NCI-H146 treated with DMSO at 0.1 percent for 48 hours (cell line): ENCODE measurements around the gene CSF2RB.

Source experiments
- DNase-seq: peaks from one replicate; lab custom pipeline; 2025; ENCODE audit not compliant: unreplicated experiment; lab: John Stamatoyannopoulos, UW

Gene CSF2RB

DNA sequence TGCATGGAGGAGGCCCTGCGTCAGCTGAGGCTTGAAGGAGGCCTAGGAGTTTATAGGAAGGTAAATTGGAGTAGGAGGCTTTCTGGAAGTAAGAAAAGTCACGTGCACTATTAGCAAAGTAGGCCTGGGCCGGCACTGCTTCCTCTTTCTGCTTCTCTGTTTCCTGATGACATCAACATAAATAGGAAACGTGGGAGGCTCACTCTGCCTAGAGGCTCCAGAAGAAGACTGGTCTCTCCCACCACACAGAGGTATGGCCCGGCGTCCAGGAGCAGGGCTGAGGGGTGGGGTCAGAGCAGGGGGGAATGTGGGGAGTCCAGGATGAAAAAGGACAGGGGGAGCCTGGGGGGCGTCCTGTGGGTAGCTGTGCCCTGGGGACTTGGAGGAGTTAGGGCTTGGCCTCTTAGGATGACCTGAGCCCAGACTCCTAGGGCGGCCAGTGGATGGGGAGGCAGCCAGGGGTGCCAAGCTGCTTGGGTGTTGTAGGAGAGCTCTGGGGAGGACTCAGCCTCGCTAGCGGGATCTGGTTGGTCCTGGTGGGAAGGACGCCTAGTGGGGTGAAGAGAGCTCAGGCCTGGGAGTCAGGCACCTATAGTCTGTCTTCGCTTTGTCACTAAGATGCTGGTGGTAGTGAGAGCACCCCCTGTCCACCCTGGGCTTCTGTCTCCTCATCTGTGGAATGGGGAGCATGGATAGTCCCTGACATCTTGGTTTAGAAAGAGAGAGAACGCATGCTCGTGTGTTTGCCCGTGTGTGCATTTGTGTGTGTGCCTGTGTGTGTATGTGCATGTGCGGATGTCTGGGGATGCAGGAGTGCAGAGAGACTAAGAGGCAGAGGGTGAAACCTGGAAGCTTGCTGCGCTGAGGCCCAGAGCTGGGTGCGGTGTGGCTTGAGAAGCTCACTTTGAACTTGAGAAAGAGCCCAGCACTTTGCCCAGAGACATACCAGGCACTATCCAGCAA, at the start of gene CSF2RB:
Gene CSF2RB (plus strand): TSS at position 202 of the 963 bp plus-strand sequence. CDS start 8,580 bp downstream, outside the sequence.
- no peak for DNase-seq

DNA sequence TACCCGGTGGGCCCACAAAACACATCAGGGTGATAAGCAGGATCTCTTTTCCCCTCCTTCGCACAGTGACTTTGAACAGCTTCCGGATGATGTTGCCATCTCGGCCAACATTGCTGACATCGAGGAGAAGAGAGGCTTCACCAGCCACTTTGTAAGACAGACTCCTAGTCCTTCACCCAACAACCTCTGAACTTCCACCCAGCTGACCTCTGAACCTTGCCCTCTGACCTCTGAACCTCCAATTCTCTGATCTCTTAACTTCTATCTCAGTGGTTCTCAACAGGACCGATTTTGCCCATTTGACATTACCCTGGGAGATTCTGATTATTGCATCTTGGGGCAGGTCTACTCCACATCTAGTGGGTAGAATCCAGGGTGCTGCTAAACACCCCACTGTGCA, 49.4 kb upstream of the CSF2RB start:
- no peak for DNase-seq

DNA sequence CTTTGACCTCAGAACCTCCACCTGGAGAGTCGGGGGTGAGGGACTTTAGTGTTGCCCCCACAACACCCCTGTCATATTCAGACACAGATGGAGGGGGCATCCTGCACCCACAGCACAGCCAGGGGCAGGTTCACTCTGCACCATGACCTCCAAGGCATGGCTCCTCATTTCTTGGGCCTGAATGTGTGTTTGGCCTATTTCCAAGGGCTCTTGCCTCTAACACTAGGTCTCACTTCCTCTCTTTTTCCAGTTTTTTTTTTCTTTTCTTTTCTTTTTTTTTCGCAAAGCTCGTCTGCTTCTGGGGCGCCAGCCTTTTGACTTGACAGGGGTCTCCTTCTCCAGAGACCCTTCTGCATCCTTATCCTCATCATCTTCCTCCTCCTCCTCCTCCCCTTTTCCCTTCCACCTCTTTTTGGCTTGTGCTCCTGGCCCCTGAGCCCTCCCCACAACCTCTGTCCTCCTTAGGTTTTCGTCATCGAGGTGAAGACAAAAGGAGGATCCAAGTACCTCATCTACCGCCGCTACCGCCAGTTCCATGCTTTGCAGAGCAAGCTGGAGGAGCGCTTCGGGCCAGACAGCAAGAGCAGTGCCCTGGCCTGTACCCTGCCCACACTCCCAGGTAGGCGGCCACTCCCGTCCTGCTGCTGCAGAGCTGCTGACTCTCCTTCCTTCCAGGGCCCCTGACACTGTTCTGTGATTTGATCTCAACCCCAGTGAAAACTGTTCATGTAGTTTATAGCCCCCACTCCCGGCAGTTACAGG, 48.8 kb upstream of the CSF2RB start:
- DNase-seq = no peak

DNA sequence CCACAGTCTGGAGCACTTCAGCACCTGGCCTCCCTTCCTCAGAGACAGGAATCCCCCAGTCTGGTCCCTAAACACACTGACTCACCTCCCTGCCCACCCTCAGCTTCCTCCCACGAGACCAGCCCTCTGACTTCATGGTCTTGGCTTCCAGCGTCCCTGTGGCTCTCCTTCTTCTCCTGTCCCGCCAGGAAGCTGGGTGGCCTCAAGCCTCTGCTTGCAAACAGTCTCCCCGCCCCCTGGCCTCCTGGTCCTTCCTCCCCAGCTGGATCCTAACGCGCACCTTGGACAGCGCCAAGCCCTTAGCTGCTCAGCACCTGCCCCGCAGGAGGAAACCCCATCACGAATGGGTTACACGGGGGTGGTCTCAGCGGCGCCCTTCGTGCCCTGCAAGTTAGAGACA, 48.1 kb upstream of the CSF2RB start:
- DNase-seq = no peak

DNA sequence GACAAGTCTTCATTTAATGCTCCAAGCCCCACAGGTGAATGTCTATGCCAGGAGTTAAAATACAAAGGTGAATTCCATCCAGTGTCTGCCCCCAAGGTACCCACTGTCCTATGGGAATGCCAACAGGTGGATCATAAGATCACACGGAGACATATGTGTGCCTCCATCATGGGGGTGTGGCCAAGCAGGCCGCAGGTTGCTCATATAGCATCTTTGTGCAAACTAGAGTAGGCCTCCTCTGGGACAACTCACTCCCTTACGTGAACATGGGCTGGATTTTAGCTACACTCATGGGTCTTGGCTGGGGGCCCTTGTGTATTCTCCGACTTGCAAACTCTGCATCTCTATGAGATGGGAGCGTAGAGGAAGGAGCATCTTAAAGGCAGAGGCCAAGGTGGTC, 45.7 kb upstream of the CSF2RB start:
- no peak for DNase-seq

DNA sequence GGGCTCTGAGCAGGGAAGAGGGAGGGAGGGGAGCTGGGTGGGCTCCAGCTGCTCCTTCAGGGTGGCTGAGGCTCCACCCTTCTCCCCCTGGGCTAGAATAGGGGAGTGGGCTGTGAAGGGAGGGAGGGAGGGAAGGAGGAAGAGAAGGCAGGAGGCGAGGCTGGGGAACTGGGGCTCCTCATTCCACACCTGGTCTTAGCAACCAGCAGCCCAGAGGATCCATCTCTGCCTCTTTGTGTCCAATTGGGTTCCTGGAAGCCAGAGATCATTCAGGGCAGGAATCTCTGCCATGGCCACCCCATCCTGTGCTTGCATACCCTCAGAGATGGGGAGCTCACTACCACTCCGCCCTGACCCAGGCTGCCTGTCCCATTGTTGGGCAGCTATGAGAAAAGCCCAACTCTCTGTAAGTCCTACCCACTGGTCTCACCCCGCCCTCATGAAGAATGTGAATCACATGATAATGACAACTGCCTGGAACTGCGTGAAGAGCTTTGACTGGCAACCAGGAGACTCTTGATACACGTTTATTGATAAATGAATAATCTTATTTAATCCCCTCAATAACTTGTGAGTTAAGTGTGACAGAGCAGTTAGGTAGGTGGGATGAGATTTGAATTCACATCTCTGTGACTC, 44.8 kb upstream of the CSF2RB start:
- no peak for DNase-seq

DNA sequence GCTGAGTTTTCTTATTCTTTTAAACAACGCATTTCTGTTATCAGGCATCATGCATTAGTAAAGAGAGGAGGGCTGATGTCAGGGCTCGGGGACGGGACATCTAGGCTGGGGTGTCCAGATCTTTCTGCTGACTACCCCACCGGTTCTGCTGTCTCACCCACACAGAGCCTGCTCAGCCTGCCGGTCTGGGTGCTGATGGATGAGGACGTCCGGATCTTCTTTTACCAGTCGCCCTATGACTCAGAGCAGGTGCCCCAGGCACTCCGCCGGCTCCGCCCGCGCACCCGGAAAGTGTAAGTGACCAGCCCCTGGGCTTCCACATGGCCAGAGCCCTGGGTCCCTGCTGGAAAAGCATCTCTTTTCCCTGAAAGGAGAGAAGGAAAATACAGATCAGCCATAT, 43.2 kb upstream of the CSF2RB start:
- no peak for DNase-seq

DNA sequence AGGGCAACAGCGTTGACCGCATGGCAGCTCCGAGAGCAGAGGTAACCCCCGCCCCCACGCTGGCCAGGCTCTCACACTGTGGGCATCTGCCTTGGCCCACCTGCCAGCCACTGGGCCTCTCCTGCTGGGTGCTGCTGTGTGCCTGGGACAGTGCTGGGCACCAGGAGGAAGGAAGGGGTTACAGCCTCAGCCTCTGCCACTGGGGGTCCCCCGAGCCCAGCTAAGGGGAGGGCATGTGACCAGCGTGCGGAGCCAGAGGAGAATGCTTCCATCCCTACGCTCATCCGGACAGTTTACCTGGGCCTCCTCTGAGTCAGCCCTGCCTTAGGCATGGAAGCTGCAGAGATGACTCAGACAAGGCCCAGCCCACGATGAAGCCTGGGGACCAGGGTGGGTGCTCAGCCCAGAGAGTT, 41.8 kb upstream of the CSF2RB start:
- DNase-seq = no peak

DNA sequence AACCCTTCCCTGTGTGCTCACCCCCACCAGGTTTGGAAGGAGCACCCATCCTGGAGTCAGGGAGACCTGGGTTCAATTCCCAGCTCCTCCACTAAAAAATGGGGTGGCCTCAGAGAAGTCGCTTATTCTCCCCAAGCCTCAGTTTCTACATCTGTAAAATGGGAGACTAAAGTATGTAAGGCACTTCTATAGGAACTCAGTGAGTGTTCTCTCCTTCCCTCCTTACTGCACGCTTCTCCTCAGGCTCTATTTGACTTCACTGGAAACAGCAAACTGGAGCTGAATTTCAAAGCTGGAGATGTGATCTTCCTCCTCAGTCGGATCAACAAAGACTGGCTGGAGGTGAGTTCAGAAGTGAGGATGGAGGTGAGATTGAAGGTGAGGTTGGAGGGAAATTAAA, 41.3 kb upstream of the CSF2RB start:
- no peak for DNase-seq

DNA sequence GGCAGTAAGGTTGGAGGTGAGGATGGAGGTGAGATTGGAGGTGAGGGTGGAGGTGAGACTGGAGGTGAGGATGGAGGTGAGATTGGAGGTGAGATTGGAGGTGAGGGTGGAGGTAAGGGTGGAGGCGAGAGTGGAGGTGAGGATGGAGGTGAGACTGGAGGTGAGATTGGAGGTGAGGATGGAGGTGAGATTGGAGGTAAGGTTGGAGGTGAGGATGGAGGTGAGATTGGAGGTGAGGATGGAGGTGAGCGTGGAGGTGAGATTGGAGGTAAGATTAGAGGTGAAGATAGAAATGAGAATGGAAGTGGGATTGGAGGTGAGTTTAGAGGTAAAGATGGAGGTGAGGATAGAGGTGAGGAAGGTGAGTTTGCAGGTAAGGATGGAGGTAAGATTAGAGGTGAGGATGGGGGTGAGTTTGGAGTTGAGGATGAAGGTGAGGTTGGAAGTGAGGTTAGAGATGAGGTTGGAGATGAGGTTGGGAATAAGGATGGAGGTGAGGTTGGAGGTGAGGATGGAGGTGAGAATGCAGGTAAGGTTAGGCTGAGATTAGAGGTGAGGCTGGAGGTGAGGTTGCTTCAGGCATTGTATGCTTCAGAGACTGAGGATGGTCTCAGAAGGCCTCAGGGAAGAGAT, 40.4 kb upstream of the CSF2RB start:
- no peak for DNase-seq

DNA sequence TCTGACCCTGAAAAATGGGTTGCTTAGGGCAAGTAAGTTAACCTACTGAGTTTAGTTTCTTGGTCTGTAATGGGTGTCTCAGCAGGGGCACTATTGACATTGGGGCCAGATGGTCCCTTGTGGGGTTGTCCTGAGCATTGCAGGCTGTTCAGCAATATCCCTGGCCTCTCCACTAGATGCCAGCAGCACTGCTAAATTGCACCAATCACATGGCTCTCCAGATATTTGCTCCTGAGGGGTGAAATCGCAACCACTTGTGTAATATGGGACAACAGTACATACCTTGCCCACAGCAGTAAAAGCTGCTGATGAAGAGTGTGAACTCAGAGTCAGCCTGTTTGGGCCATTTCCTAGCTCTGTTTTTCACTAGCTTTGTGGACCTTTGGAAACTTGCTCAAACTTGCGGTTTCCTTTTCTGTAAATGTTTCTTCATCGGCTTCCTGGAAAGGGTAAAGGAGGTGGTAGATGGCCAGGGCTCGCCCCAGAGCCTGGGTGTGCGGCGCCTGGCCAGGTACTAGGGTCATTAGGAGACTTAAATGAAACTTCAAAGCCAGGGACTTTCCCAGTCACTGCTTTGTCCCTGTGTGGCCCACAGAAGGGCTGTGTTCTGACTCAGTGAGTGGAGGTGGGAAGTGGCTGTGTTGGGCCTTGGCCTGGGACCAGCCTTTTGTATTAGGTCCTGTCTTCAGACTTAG, 39.7 kb upstream of the CSF2RB start:
- DNase-seq = no peak

DNA sequence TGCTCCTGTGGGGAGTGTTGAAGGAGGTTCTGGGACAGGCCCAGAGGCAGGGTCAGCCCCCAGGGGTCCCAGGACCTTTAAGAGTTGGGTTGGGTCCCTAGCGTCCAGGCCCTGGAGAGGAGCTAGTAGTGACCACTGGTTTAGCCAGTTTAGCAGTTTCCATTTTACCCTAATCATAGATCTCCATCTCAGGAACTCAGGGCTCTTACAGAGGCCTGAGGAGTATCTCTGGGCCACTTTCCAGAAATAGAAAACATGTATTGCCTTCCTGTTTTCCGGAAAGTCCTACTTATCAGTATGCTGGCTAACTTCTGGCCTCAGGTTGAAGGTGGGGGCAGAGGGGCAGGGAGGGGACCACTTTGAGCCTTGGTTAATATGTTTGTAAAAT, 39.1 kb upstream of the CSF2RB start:
- no peak for DNase-seq

DNA sequence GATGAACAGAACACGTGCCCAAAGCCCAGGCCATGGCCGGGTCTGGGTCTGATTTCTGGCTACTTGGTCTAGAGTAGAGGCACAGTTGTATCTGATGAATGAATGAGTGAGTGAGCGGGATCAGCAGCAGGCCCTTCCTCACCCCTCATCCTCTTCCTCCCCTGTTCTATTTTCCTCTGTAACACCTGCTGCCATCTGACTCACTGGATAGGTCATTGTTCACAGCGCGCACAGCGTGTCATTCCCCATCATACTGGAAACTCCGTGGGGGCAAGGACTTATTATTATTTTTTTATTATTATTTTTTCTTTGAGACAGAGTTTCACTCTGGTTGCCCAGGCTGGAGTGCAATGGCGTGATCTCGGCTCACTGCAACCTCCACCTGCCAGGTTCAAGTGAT, 38.7 kb upstream of the CSF2RB start:
- no peak for DNase-seq

DNA sequence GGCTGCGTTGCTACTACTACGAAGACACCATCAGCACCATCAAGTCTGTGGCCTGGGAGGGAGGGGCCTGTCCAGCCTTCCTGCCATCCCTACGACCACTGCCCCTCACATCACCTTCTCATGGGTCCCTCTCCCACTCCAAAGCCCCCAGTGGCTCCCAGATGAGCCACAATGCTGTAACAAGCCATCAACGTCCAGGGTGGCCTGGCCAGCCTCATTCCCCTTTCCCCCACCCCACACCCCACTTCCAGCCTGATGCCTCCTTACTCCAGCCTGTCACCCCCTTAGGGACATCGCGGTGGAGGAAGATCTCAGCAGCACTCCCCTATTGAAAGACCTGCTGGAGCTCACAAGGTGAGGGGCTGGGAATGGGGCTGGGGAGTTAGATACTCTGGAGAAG, 37.7 kb upstream of the CSF2RB start:
- no peak for DNase-seq

DNA sequence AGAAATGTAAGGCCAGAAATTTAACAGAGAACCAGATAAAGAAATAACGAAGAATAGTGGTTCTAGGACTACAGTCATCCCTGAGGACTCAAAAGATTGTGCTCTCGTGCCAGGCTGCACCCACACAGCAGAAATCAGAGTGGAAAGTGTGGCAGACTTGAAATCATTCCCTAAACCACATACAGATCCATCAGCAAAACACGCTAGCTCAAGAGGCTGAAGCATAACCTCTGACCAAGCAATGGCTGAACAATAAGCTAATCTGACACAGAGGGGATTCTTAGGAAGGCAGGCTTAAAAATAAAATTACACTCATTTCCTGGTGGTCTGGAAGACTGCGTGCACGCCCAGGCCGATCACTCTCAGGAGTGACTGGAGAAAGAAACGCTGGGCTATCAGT, 33.7 kb upstream of the CSF2RB start:
- DNase-seq = no peak

DNA sequence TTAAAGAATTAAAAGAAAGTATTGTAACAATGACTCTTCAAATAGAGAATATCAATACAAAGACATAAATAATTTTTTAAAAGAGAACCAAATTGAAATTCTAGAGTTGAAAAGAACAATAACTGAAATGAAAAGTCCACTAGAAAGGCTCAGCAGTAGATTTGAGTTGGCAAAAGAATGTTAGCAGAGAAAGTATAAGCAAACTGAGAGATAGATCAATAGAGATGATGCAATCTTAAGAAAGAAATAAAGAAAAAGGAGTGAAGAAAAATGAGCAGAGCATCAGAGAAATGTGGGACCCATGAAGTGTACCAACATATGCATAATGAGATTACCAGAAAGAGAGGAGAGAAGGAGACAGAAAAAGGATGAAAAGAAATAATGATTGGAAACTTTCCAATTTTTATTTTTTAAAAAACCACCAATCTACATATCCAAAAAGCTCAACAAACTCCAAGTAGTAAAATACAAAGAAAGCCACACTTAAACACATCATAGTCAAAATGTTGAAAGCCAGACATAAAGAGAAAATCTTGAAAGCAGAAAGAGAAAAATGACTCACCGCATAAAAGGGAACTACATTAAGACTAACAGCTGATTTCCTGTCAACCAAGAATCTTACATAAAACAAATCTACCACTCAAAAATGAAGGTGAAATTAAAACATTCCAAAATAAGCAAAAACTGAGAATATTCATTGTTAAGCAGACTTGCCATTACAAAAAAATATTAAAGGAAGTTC, 31.8 kb upstream of the CSF2RB start:
- no peak for DNase-seq

DNA sequence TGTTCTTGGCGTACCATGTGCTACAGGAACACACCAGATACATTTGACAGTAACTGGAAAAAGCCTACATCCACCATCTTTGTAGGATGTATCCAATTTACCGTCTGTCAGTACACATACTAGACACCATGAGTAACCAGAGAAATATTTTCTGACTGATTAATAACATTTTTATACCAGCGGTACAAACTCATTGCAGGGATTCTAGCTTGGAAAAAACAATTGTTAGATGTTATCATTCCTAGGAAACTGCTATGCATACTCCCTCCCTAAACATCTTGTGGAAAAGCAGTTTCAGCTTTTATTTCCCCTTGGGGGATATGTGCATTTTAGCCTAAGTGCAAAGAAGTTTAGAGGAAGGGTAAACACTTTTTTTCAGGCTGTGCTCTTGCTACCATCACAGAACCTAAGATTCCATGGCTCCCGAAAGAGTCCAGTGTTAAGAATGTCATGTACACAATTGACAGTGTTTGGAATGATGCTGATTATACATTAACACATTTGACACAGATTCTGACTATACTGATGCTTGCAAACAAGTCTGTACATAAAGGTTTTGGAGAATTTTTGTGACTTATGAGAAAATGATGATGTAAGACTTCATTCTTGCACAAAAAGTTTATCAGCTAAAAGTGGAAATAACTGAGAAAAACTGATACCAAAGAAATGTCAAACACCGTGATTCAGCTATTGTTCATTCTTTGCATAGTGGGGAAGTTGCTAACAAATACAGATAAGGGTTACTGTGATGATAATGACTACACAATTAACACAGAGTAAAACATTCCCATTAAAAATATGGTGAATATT, 28.9 kb upstream of the CSF2RB start:
- no peak for DNase-seq

DNA sequence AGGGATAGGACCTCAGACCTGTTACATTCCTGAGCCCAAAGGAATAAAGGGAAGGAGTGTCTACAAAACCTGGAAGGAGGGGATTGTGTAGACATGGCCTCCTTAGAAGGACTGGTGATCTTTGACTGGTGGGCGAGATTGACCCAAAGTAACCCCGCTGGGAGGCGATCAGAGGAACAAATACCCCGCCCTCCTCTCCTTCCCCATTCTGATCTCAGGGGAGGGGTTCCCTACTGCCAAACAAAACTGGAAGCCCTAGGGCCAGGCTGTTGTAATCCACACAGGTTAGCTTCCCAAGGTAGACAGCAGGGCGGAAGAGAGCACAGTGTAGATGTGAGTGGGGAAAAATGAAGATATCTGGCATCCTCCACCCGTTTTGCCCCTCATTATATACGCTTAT, 28.0 kb upstream of the CSF2RB start:
- no peak for DNase-seq

DNA sequence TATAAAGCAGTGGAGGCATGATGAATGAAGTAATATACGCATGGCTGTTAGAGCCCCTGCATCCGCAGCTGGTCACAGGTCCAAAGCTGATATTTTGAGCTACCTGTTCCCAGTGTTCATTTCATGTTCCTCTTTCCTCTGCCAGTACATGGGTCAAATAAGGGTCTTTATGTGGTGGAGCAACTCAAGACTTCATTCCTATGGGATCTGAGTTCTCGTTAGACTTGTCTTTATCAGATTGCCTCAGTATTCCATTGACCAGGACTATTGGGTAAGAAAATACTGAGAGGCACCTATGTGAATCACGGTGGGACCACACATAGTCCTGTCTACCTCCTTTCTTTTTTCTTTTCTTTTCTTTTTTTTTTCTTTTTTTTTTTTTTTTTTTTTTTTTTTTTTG, 27.4 kb upstream of the CSF2RB start:
- no peak for DNase-seq
